Tibial artery (tissue), 4 donors: Measurements from ENCODE around the gene PKNOX2.
A peak's percentile ranks its signal among the peaks of the same experiment; 100 is the strongest.

ENCODE experiments used
- DNase-seq, 2 donors: peaks; one replicate each; pipeline ENCODE4 v3.0.0-alpha.2; 2019
- H3K27ac ChIP-seq, 2 donors: fragments of 200-600 bp; sonication (generic) in 1 of 2; 1 replicate in 1 of 2; 2 replicates in 1 of 2; pipeline ENCODE4 v1.5.1; 2018 to 2019; ENCODE audit warnings: mild to moderate bottlenecking in 1 of 2
- H3K27me3 ChIP-seq, 2 donors: fragments of 200-600 bp; sonication (generic) in 1 of 2; one replicate each; pipeline versions ENCODE4 v1.5.1 to v1.6.0; 2016 to 2019
- H3K36me3 ChIP-seq, 3 donors: fragments of 200-600 bp; sonication (generic) in 2 of 3; one replicate each; pipeline ENCODE4 v1.5.1; 2016 to 2019; ENCODE audit warnings: mild to moderate bottlenecking in 2 of 3
- H3K4me1 ChIP-seq, 4 donors: fragments of 200-600 bp; sonication (generic) in 2 of 4; 1 replicate in 3 of 4; 2 replicates in 1 of 4; pipeline ENCODE4 v1.5.1; 2016 to 2019
- H3K4me3 ChIP-seq, 2 donors: fragments of 200-600 bp; sonication (generic) in 1 of 2; 1 replicate in 1 of 2; 2 replicates in 1 of 2; pipeline ENCODE4 v1.5.1; 2018 to 2019; ENCODE audit warnings: mild to moderate bottlenecking in 2 of 2
- H3K9me3 ChIP-seq, 3 donors: fragments of 200-600 bp; sonication (generic) in 1 of 3; one replicate each; pipeline ENCODE4 v1.5.1; 2016 to 2019
- CTCF ChIP-seq, 2 experiments: fragments of 200-600 bp in 1 of 2; fragments of 450-650 bp in 1 of 2; IDR thresholded peaks; one replicate each; pipeline ENCODE4 v1.5.1; 2017 to 2019; ENCODE audit warnings: antibody characterized with exemption in 2 of 2, mild to moderate bottlenecking in 1 of 2, moderate library complexity in 1 of 2
- intact Hi-C: fragments of 100-400 bp; cut with DNase I; formaldehyde crosslinking; loops from one replicate; pipeline ENCODE4 v1.15.0; 2023; ENCODE audit warnings: low total_unique reads

The PKNOX2 gene

GRCh38 chr11:125211191-125211947, 46.8 kb downstream of the PKNOX2 start:
- peaks cover 0 to 5% (median 0%) of the 10 kb centered on the region in 4 donors for H3K4me1 ChIP-seq
- no peak for TF ChIP-seq CTCF (IDR thresholded peaks at IDR 0.05)
- DNase-seq = no peak
- H3K36me3 ChIP-seq = no peaks in the 10 kb centered on the region
- no peaks in the 10 kb centered on the region for H3K9me3 ChIP-seq
- no peak overlapping the region for H3K4me3 ChIP-seq
- no peaks in the 10 kb centered on the region for H3K27me3 ChIP-seq
- no peak overlapping the region for H3K27ac ChIP-seq
- intact Hi-C loops = no loop called here

- Histone ChIP-seq H3K9me3 (no peaks in the 10 kb centered on the region), H3K36me3 (no peaks in the 10 kb centered on the region), H3K27ac (no peak overlapping the region), H3K4me1 (peaks cover 0 to 5% (median 0%) of the 10 kb centered on the region in 4 donors), H3K27me3 (no peaks in the 10 kb centered on the region), H3K4me3 (no peak overlapping the region)
- intact Hi-C loops = no loop called here
- no peak for DNase-seq
- TF ChIP-seq CTCF (IDR thresholded peaks at IDR 0.05) = no peak
These were observed 47.4 kb downstream of the PKNOX2 start for GRCh38 chr11:125211948-125212340.

- intact Hi-C loops = no loop called here
- H3K4me1 ChIP-seq = peaks cover 0 to 5% (median 0%) of the 10 kb centered on the region in 4 donors
- peak overlapping the region in 1 of 2 donors; percentile 33 for H3K27ac ChIP-seq
- no peak overlapping the region for H3K4me3 ChIP-seq
- no peaks in the 10 kb centered on the region for H3K36me3 ChIP-seq
- TF ChIP-seq CTCF (IDR thresholded peaks at IDR 0.05) = no peak
- peak in 1 of 2 donors; percentile 27 for DNase-seq
- no peaks in the 10 kb centered on the region for H3K9me3 ChIP-seq
- no peaks in the 10 kb centered on the region for H3K27me3 ChIP-seq
These were observed 50.3 kb downstream of the PKNOX2 start for GRCh38 chr11:125214601-125215565.

- H3K27ac ChIP-seq = no peak overlapping the region
These were observed 51.4 kb downstream of the PKNOX2 start for GRCh38 chr11:125215976-125216375.

GRCh38 chr11:125218336-125218735, 53.8 kb downstream of the PKNOX2 start:
- no peaks in the 10 kb centered on the region for H3K27me3 ChIP-seq
- H3K36me3 ChIP-seq = no peaks in the 10 kb centered on the region
- intact Hi-C loops = no loop called here
- no peak overlapping the region for H3K4me3 ChIP-seq
- no peak for DNase-seq
- H3K4me1 ChIP-seq = peaks cover 0 to 5% (median 0%) of the 10 kb centered on the region in 4 donors
- TF ChIP-seq CTCF (IDR thresholded peaks at IDR 0.05) = no peak
- no peak overlapping the region for H3K27ac ChIP-seq
- H3K9me3 ChIP-seq = no peaks in the 10 kb centered on the region

More at GRCh38 chr11:125215976-125216375, 51.4 kb downstream of the PKNOX2 start:
- Histone ChIP-seq H3K27me3 (no peaks in the 10 kb centered on the region), H3K4me1 (peaks cover 0 to 5% (median 0%) of the 10 kb centered on the region in 4 donors), H3K9me3 (no peaks in the 10 kb centered on the region), H3K4me3 (no peak overlapping the region), H3K36me3 (no peaks in the 10 kb centered on the region)
- no peak for DNase-seq
- TF ChIP-seq CTCF (IDR thresholded peaks at IDR 0.05) = no peak
- intact Hi-C loops = no loop called here
